Left ventricle myocardium superior (tissue), 1 donor: ENCODE results near the gene SEMA6A. TPM values are rescaled to one million over a fixed set of nuclear protein-coding genes. Genes with fewer than 3 reads are reported as not detected.
"Not testable (repeated sequence)": the region's sequence is repeated elsewhere in the genome, so short reads cannot be mapped to it uniquely, and the experiment has no call there.

ENCODE experiments used
- ATAC-seq: fragments of 200-7000 bp; cut with Tn5 transposase; one replicate; pipeline ENCODE4 v1.9.1; 2020; ENCODE audit warnings: mild to moderate bottlenecking, moderate library complexity
- DNase-seq: peaks from one replicate; pipeline ENCODE4 v3.0.0-alpha.2; 2020
- intact Hi-C: fragments of 100-400 bp; cut with micrococcal nuclease; formaldehyde crosslinking; loops from one replicate; pipeline ENCODE4 v1.11.0; 2022
- total RNA-seq: library from RNA; stranded (reverse); fragmentation: NEBNext Ultra II Directional; extraction: Animal tissue kit (Norgen Biotek cat#: 25700); gene quantifications from one replicate; pipeline ENCODE4 v1.2.1, GENCODE V29; 2021
- donor health status: DM: no; HTN: yes; CAD: no; lungs with severe emphysema.

Gene SEMA6A
- total RNA-seq, 1 donor from 2014 or later, result 6.4 TPM

GRCh38 chr5:116529615-116530014, 45.0 kb downstream of the SEMA6A start:
- intact Hi-C loops, result no loop called here
- ATAC-seq, result no peak
- no peak for DNase-seq

GRCh38 chr5:116528519-116529234, 45.9 kb downstream of the SEMA6A start:
- DNase-seq, result no peak
- ATAC-seq, result peak; percentile 56
- intact Hi-C loops, result no loop called here

GRCh38 chr5:116527582-116527981, 47.0 kb downstream of the SEMA6A start:
- ATAC-seq (no peak), DNase-seq (no peak)
- intact Hi-C loops, result no loop called here

- intact Hi-C loops, result no loop called here
- no peak for ATAC-seq
These were observed 48.9 kb downstream of the SEMA6A start for GRCh38 chr5:116525674-116526073.

GRCh38 chr5:116524966-116525365, 49.7 kb downstream of the SEMA6A start:
- no peak for ATAC-seq
- DNase-seq, result no peak
- intact Hi-C loops, result no loop called here

More at GRCh38 chr5:116525674-116526073, 48.9 kb downstream of the SEMA6A start:
- DNase-seq, result no peak

- intact Hi-C loops, result no loop called here
- ATAC-seq (no peak), DNase-seq (no peak)
These were observed 50.3 kb downstream of the SEMA6A start for GRCh38 chr5:116524051-116524904.

GRCh38 chr5:116523182-116523581, 51.4 kb downstream of the SEMA6A start:
- DNase-seq, intact Hi-C loops, ATAC-seq: not testable (repeated sequence)

- ATAC-seq (no peak), DNase-seq (no peak)
- intact Hi-C loops, result no loop called here
These were observed 52.1 kb downstream of the SEMA6A start for GRCh38 chr5:116522356-116523136.

- intact Hi-C loops, result no loop called here
- peak; percentile 61 for DNase-seq
- ATAC-seq, result peak; percentile 92
These were observed 53.3 kb downstream of the SEMA6A start for GRCh38 chr5:116521173-116521872.

- DNase-seq, result no peak
- intact Hi-C loops, result no loop called here
- peak; percentile 90 for ATAC-seq
These were observed 53.9 kb downstream of the SEMA6A start for GRCh38 chr5:116520771-116521170.

GRCh38 chr5:116518423-116518822, 56.2 kb downstream of the SEMA6A start:
- no peak for ATAC-seq
- DNase-seq, result no peak
- intact Hi-C loops, result no loop called here

- intact Hi-C loops, result no loop called here
- DNase-seq (no peak), ATAC-seq (no peak)
These were observed 57.1 kb downstream of the SEMA6A start for GRCh38 chr5:116517488-116517887.

- no peak for ATAC-seq
- intact Hi-C loops, result no loop called here
- no peak for DNase-seq
These were observed 58.6 kb downstream of the SEMA6A start for GRCh38 chr5:116516021-116516420.

GRCh38 chr5:116514421-116514970, 60.1 kb downstream of the SEMA6A start:
- intact Hi-C loops, result no loop called here
- no peak for DNase-seq
- no peak for ATAC-seq

- intact Hi-C loops, result no loop called here
- no peak for DNase-seq
- no peak for ATAC-seq
These were observed 64.1 kb downstream of the SEMA6A start for GRCh38 chr5:116510517-116510916.

- ATAC-seq (peak; percentile 19), DNase-seq (no peak)
- intact Hi-C loops, result no loop called here
These were observed 65.0 kb downstream of the SEMA6A start for GRCh38 chr5:116509483-116510244.

GRCh38 chr5:116508835-116509234, 65.8 kb downstream of the SEMA6A start:
- ATAC-seq (no peak), DNase-seq (no peak)
- intact Hi-C loops, result no loop called here
